GM12891 (cell line): Measurements from ENCODE around the gene MFSD1.

Experiments
- DNase-seq: peaks from one replicate; pipeline ENCODE4 v3.0.0; 2011; ENCODE audit warnings: low spot score; ENCODE audit not compliant: insufficient read length
- FAIRE-seq: peaks from 2 replicates; lab custom pipeline; 2011; peaks lifted over from hg19 to GRCh38; lab: Jason Lieb, UNC
- PAX5 ChIP-seq: IDR thresholded peaks from 2 replicates; pipeline ENCODE4 v1.6.1; 2011; ENCODE audit warnings: low read length, moderate library complexity, mild to moderate bottlenecking; ENCODE audit not compliant: insufficient read depth, severe bottlenecking
- POLR2A ChIP-seq: IDR thresholded peaks from 2 replicates; pipeline ENCODE4 v1.6.1; 2011; ENCODE audit warnings: low read depth, low read length, control low read depth
- POLR2AphosphoS5 ChIP-seq: IDR thresholded peaks from 2 replicates; pipeline ENCODE4 v1.6.1; 2011; ENCODE audit warnings: low read depth, low read length, control low read depth
- POU2F2 ChIP-seq: IDR thresholded peaks from 2 replicates; pipeline ENCODE4 v1.6.1; 2011; ENCODE audit warnings: low read depth, mild to moderate bottlenecking, control low read depth, low read length, moderate library complexity
- SPI1 ChIP-seq: IDR thresholded peaks from 2 replicates; pipeline ENCODE4 v1.6.1; 2011; ENCODE audit warnings: low read depth, low read length, control low read depth
- TAF1 ChIP-seq: IDR thresholded peaks from 2 replicates; pipeline ENCODE4 v1.6.1; 2011; ENCODE audit warnings: low read depth, low read length, control low read depth

Gene MFSD1

GRCh38 chr3:158849757-158850156, 47.9 kb downstream of the MFSD1 start:
- DNase-seq = no peak
- TF ChIP-seq POU2F2 (no peak), SPI1 (no peak), PAX5 (no peak)
- no peak for FAIRE-seq

- FAIRE-seq (no peak), DNase-seq (no peak)
- TF ChIP-seq TAF1 (no peak), PAX5 (no peak), POLR2A (no peak), POLR2AphosphoS5 (no peak), POU2F2 (no peak), SPI1 (no peak)
These were observed 57.5 kb downstream of the MFSD1 start for GRCh38 chr3:158859362-158859761.

- FAIRE-seq = no peak
- TF ChIP-seq PAX5 (no peak), POU2F2 (no peak), SPI1 (no peak), TAF1 (no peak), POLR2AphosphoS5 (no peak), POLR2A (no peak)
- DNase-seq = no peak
These were observed 61.4 kb downstream of the MFSD1 start for GRCh38 chr3:158863247-158863646.

GRCh38 chr3:158864492-158864891, 62.6 kb downstream of the MFSD1 start:
- TF ChIP-seq POLR2AphosphoS5 (no peak), POLR2A (no peak), PAX5 (no peak), TAF1 (no peak), SPI1 (no peak), POU2F2 (no peak)
- DNase-seq (no peak), FAIRE-seq (peak; percentile 9)

- TF ChIP-seq POU2F2 (no peak), PAX5 (no peak), SPI1 (no peak), POLR2AphosphoS5 (no peak), TAF1 (no peak), POLR2A (no peak)
- DNase-seq (no peak), FAIRE-seq (no peak)
These were observed 73.8 kb downstream of the MFSD1 start for GRCh38 chr3:158875700-158876099.
